Measurements from ENCODE around the gene MICA.
"Not testable (repeated sequence)": the region's sequence is repeated elsewhere in the genome, so short reads cannot be mapped to it uniquely, and the experiment has no call there.

The MICA gene

DNA sequence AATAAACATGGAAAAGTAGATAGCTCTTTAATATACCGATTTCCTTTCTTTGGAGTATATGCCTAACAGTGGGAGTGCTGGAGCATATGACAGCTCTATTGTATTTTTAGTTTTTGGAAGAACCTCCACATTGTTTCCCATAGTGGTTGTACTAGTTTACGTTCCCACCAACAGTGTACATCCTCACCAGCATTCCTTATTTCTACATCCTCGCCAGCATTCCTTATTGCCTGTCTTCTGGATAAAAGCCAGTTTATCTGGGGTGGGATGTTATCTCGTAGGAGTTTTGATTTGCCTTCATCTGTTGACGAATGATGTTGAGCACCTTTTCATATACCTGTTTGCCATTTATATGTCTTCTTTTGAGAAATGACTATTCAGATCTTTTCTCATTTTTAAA lies 2.6 kb downstream of the MICA start:
- Histone ChIP-seq H3K4me1 (ENCODE audit: control insufficient read depth in 2 of 2, insufficient read depth in 2 of 2, low read length in 2 of 2) (peaks cover 32 to 41% of the 10 kb centered on the region in 2 donors), H3K27me3 (ENCODE audit: control insufficient read depth in 2 of 2, insufficient read depth in 2 of 2, low read length in 2 of 2) (no peaks in the 10 kb centered on the region)

DNA sequence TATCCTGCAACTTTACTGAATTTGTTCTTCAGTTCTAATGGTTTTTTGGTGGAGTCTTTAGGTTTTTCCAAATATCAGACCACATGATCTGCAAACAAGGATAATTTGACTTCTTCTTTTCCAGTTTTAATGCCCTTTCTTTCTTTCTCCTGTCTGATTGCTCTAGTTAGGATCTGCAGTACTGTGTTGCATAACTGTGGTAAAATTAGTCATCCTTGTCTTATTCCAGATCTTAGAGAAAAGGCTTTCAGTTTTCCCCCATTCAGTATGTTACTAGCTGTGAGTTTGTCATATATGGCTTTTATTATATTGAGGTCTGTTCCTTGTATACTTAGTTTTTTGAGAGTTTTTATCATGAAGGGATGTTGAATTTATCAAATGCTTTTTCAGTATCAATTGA lies 4.3 kb downstream of the MICA start:
- peaks cover 23 to 25% of the 10 kb centered on the region in 2 donors for H3K36me3 ChIP-seq (ENCODE audit: control insufficient read depth in 2 of 2, insufficient read depth in 2 of 2, low read length in 2 of 2)
- no peak overlapping the region for H3K27ac ChIP-seq (ENCODE audit: low read depth in 2 of 2, low read length in 2 of 2)
- H3K9me3 ChIP-seq (ENCODE audit: control insufficient read depth in 2 of 2, low read length in 2 of 2) = no peaks in the 10 kb centered on the region
- no peaks in the 10 kb centered on the region for H3K27me3 ChIP-seq (ENCODE audit: control insufficient read depth in 2 of 2, insufficient read depth in 2 of 2, low read length in 2 of 2)
- H3K4me3 ChIP-seq (ENCODE audit: low read length in 2 of 2) = no peak overlapping the region
- no peak overlapping the region for H3K9ac ChIP-seq (ENCODE audit: low read depth in 1 of 2, low read length in 2 of 2)
- peaks cover 20 to 24% of the 10 kb centered on the region in 2 donors for H3K4me1 ChIP-seq (ENCODE audit: control insufficient read depth in 2 of 2, insufficient read depth in 2 of 2, low read length in 2 of 2)

More for the DNA sequence above, 2.6 kb downstream of the MICA start:
- Histone ChIP-seq H3K9ac (ENCODE audit: low read depth in 1 of 2, low read length in 2 of 2) (no peak overlapping the region), H3K9me3 (ENCODE audit: control insufficient read depth in 2 of 2, low read length in 2 of 2) (no peaks in the 10 kb centered on the region), H3K36me3 (ENCODE audit: control insufficient read depth in 2 of 2, insufficient read depth in 2 of 2, low read length in 2 of 2) (peaks cover 6 to 8% of the 10 kb centered on the region in 2 donors), H3K27ac (ENCODE audit: low read depth in 2 of 2, low read length in 2 of 2) (no peak overlapping the region), H3K4me3 (ENCODE audit: low read length in 2 of 2) (no peak overlapping the region)

DNA sequence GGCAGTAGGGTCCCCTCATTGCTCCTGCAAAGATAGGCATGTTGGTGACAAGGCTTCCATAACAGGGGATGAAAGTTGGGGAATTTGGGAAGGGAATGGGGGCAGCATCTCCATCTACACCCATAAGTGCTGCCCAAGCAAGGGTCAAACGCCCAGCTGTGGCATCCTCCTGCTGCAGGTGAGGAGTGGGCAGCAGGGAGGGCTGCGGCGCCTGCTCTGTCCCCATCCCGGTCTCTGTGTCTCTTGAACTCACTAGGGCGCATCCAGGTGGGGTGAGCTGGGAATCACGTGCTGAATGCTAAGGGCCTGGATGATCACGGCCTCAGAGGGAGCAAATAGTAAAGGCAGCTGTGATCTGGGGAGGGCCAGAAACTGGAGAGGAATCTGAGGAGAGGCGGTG lies 9.1 kb downstream of the MICA start:
- peaks cover 43 to 51% of the 10 kb centered on the region in 2 donors for H3K36me3 ChIP-seq (ENCODE audit: control insufficient read depth in 2 of 2, insufficient read depth in 2 of 2, low read length in 2 of 2)
- no peak overlapping the region for H3K4me3 ChIP-seq (ENCODE audit: low read length in 2 of 2)
- H3K27me3 ChIP-seq (ENCODE audit: control insufficient read depth in 2 of 2, insufficient read depth in 2 of 2, low read length in 2 of 2) = no peaks in the 10 kb centered on the region
- H3K9me3 ChIP-seq (ENCODE audit: control insufficient read depth in 2 of 2, low read length in 2 of 2) = no peaks in the 10 kb centered on the region
- H3K27ac ChIP-seq (ENCODE audit: low read depth in 2 of 2, low read length in 2 of 2) = no peak overlapping the region
- H3K9ac ChIP-seq (ENCODE audit: low read depth in 1 of 2, low read length in 2 of 2) = no peak overlapping the region
- peaks cover 0 to 2% of the 10 kb centered on the region in 2 donors for H3K4me1 ChIP-seq (ENCODE audit: control insufficient read depth in 2 of 2, insufficient read depth in 2 of 2, low read length in 2 of 2)

DNA sequence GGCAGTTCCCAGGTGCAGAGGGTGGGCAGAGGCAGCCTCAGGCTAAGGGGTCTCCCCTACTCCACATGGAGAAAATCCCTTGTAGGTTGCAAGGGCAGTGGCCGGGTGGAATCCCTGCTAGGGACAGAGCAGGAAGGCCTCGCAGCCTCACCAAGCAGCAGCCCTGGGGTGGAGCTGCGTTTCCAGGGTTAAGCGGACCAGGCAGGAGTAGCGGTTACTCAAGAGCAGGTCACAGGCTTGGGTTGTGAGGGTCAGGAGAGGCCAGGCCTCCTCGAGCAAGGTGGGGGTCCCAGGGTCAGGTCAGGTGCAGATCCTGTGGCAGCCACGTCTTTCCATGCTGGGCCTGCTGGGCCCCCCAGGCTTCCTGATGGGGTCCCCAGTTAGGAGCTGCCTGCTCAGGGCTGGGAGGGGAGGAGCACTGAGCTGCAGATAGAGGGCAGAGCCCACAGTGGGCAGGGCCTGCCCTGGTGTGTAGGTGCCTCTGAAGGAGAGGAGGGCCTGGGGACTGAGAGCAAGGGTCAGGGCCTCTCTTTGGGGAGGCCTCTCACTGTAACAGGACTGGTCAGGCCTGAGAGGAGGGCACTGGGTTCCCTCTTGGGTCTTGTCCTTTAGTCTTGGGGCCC lies 10.9 kb downstream of the MICA start:
- H3K4me3 ChIP-seq (ENCODE audit: low read length in 2 of 2); H3K27me3 ChIP-seq (ENCODE audit: control insufficient read depth in 2 of 2, insufficient read depth in 2 of 2, low read length in 2 of 2); H3K9me3 ChIP-seq (ENCODE audit: control insufficient read depth in 2 of 2, low read length in 2 of 2); H3K4me1 ChIP-seq (ENCODE audit: control insufficient read depth in 2 of 2, insufficient read depth in 2 of 2, low read length in 2 of 2); H3K9ac ChIP-seq (ENCODE audit: low read depth in 1 of 2, low read length in 2 of 2); H3K27ac ChIP-seq (ENCODE audit: low read depth in 2 of 2, low read length in 2 of 2): not testable (repeated sequence)
- H3K36me3 ChIP-seq (ENCODE audit: control insufficient read depth in 2 of 2, insufficient read depth in 2 of 2, low read length in 2 of 2) = peaks cover 43 to 51% of the 10 kb centered on the region in 2 donors

DNA sequence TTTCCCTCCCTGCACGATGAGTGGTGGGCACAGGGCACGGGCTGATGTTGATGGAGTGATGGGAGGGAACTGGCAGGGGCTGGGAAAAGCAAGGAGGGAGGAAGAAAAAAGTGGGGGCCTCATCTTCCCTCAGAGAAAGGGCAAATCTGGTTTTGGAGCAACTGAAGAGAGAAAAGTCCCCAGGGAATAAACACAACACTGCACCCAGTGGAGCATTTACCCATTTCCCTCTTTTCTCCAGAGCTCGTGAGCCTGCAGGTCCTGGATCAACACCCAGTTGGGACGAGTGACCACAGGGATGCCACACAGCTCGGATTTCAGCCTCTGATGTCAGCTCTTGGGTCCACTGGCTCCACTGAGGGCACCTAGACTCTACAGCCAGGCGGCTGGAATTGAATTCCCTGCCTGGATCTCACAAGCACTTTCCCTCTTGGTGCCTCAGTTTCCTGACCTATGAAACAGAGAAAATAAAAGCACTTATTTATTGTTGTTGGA lies 11.4 kb downstream of the MICA start:
- H3K36me3 ChIP-seq (ENCODE audit: control insufficient read depth in 2 of 2, insufficient read depth in 2 of 2, low read length in 2 of 2) = peaks cover 42 to 51% of the 10 kb centered on the region in 2 donors
- no peak overlapping the region for H3K4me3 ChIP-seq (ENCODE audit: low read length in 2 of 2)
- no peaks in the 10 kb centered on the region for H3K9me3 ChIP-seq (ENCODE audit: control insufficient read depth in 2 of 2, low read length in 2 of 2)
- no peak overlapping the region for H3K9ac ChIP-seq (ENCODE audit: low read depth in 1 of 2, low read length in 2 of 2)
- H3K27me3 ChIP-seq (ENCODE audit: control insufficient read depth in 2 of 2, insufficient read depth in 2 of 2, low read length in 2 of 2) = no peaks in the 10 kb centered on the region
- no peak overlapping the region for H3K27ac ChIP-seq (ENCODE audit: low read depth in 2 of 2, low read length in 2 of 2)
- no peaks in the 10 kb centered on the region for H3K4me1 ChIP-seq (ENCODE audit: control insufficient read depth in 2 of 2, insufficient read depth in 2 of 2, low read length in 2 of 2)

DNA sequence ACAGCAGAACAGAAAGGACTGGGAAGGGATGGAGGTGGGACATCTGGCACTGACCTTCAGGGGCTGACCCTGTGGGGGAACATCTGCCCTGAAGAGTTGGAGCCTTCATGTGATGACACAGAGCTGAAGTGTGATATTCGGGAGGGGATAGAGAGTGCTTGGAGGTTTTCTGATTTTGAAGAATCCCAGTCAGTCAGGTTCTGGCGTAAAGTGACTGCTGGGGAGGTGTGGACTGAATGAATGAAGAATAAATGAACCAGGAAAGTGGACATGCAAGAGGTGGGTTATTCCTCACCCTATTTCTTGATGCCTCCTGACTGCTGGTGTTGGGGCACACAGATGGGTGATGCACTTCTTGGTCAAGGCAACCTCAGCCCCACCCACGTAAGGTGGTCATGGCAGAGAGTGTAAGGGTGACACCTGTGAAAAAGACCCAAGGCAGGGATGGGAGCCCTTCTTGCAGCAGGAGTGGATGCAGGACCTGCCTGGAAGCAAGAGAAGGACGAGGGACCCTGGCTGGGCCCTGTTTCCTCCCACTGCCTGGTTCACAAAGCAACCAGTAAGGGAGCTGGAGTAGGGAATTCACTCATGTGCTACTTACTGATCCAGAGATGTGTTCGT lies 13.1 kb downstream of the MICA start:
- no peak overlapping the region for H3K27ac ChIP-seq (ENCODE audit: low read depth in 2 of 2, low read length in 2 of 2)

DNA sequence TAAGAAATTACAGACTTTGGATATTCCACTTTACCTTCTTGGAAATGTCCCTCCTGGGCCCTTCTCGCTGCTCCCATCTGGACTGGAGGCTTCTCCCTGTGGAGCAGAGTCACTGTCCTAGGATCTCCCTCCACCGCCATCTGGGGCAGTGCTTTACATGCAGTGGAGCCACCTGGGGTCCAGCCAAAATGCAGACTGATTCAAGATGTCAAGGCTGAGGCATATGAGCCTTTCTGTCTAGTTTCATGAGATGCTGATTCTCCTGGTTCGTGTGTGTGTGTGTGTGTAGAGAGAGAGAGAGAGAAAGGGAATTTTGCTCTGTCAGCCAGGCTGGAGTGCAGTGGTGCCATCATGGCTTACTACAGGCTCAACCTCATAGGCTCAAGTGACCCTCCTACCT lies 14.9 kb downstream of the MICA start:
- H3K36me3 ChIP-seq (ENCODE audit: control insufficient read depth in 2 of 2, insufficient read depth in 2 of 2, low read length in 2 of 2) = peaks cover 15 to 22% of the 10 kb centered on the region in 2 donors
- no peak overlapping the region for H3K27ac ChIP-seq (ENCODE audit: low read depth in 2 of 2, low read length in 2 of 2)
- no peak overlapping the region for H3K9ac ChIP-seq (ENCODE audit: low read depth in 1 of 2, low read length in 2 of 2)

More for the DNA sequence above, 13.1 kb downstream of the MICA start:
- H3K36me3 ChIP-seq (ENCODE audit: control insufficient read depth in 2 of 2, insufficient read depth in 2 of 2, low read length in 2 of 2) = peaks cover 32 to 39% of the 10 kb centered on the region in 2 donors
- no peaks in the 10 kb centered on the region for H3K4me1 ChIP-seq (ENCODE audit: control insufficient read depth in 2 of 2, insufficient read depth in 2 of 2, low read length in 2 of 2)
- H3K9ac ChIP-seq (ENCODE audit: low read depth in 1 of 2, low read length in 2 of 2) = no peak overlapping the region
- no peaks in the 10 kb centered on the region for H3K27me3 ChIP-seq (ENCODE audit: control insufficient read depth in 2 of 2, insufficient read depth in 2 of 2, low read length in 2 of 2)
- H3K4me3 ChIP-seq (ENCODE audit: low read length in 2 of 2) = no peak overlapping the region
- no peaks in the 10 kb centered on the region for H3K9me3 ChIP-seq (ENCODE audit: control insufficient read depth in 2 of 2, low read length in 2 of 2)

DNA sequence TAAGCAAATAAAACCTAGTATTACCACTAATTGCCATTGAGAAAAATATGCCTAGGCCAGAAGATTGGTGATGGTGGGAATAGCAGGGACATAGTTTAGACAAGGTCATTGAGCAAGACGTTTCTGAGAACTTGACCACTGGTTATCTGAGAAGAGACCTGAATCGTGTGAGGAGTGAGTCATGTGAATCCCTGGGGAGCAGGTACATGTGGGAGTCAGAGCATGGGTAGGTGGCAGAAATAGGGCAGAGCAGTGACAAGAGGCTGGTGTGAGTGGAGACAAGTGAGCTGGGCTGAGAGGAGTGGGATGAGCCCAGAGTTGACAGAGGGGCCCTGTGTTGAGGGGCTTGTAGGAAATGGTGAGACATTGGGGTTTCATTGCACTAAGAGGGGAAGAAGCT lies 16.4 kb downstream of the MICA start:
- Histone ChIP-seq H3K4me1 (ENCODE audit: control insufficient read depth in 2 of 2, insufficient read depth in 2 of 2, low read length in 2 of 2) (no peaks in the 10 kb centered on the region), H3K9me3 (ENCODE audit: control insufficient read depth in 2 of 2, low read length in 2 of 2) (no peaks in the 10 kb centered on the region), H3K9ac (ENCODE audit: low read depth in 1 of 2, low read length in 2 of 2) (no peak overlapping the region), H3K4me3 (ENCODE audit: low read length in 2 of 2) (no peak overlapping the region), H3K27me3 (ENCODE audit: control insufficient read depth in 2 of 2, insufficient read depth in 2 of 2, low read length in 2 of 2) (no peaks in the 10 kb centered on the region), H3K27ac (ENCODE audit: low read depth in 2 of 2, low read length in 2 of 2) (no peak overlapping the region), H3K36me3 (ENCODE audit: control insufficient read depth in 2 of 2, insufficient read depth in 2 of 2, low read length in 2 of 2) (peaks cover 6 to 11% of the 10 kb centered on the region in 2 donors)

More for the DNA sequence above, 14.9 kb downstream of the MICA start:
- no peaks in the 10 kb centered on the region for H3K4me1 ChIP-seq (ENCODE audit: control insufficient read depth in 2 of 2, insufficient read depth in 2 of 2, low read length in 2 of 2)
- H3K4me3 ChIP-seq (ENCODE audit: low read length in 2 of 2) = no peak overlapping the region
- H3K27me3 ChIP-seq (ENCODE audit: control insufficient read depth in 2 of 2, insufficient read depth in 2 of 2, low read length in 2 of 2) = no peaks in the 10 kb centered on the region
- no peaks in the 10 kb centered on the region for H3K9me3 ChIP-seq (ENCODE audit: control insufficient read depth in 2 of 2, low read length in 2 of 2)

DNA sequence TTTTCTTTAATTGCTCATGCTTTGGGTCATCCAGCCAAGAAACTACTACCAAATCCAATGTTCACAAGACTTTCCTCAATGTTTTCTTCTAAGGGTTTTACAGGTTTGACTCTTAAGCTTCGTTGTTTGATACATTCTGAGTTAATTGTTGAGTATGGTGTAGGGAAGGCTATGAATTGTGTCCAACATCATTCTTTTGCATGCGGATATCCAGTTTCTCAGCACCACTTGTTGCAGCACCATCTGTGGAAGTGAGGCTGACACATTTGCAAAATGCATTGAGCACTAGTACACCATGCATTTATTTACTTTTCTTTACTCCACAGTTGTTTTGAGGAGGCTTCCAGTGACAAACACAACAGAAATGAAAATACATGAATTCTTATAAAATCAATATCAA lies 17.2 kb downstream of the MICA start:
- H3K9me3 ChIP-seq (ENCODE audit: control insufficient read depth in 2 of 2, low read length in 2 of 2) = no peaks in the 10 kb centered on the region
- no peaks in the 10 kb centered on the region for H3K27me3 ChIP-seq (ENCODE audit: control insufficient read depth in 2 of 2, insufficient read depth in 2 of 2, low read length in 2 of 2)
- no peak overlapping the region for H3K9ac ChIP-seq (ENCODE audit: low read depth in 1 of 2, low read length in 2 of 2)
- H3K4me3 ChIP-seq (ENCODE audit: low read length in 2 of 2) = no peak overlapping the region
- no peaks in the 10 kb centered on the region for H3K4me1 ChIP-seq (ENCODE audit: control insufficient read depth in 2 of 2, insufficient read depth in 2 of 2, low read length in 2 of 2)
- H3K27ac ChIP-seq (ENCODE audit: low read depth in 2 of 2, low read length in 2 of 2) = no peak overlapping the region
- peaks cover 6 to 7% of the 10 kb centered on the region in 2 donors for H3K36me3 ChIP-seq (ENCODE audit: control insufficient read depth in 2 of 2, insufficient read depth in 2 of 2, low read length in 2 of 2)

DNA sequence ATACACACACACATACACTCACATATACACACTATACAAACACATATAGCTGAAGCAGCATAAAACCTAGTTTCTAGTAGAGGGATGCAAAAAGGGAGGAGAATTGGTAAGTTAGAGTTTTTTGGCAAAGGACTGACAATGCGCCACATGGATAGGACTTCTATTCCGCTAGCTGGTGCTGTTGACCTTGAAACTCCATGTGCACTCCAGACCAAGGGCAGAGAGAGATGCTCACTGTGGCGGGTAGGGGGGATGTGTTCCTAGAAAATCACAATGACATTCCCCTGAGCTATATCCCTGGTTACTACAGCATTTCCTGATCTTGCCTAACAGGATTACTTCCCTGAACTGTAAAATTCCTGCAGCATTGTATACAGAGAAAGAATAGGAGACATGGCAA lies 19.2 kb downstream of the MICA start:
- Histone ChIP-seq H3K36me3 (ENCODE audit: control insufficient read depth in 2 of 2, insufficient read depth in 2 of 2, low read length in 2 of 2) (no peaks in the 10 kb centered on the region), H3K27ac (ENCODE audit: low read depth in 2 of 2, low read length in 2 of 2) (no peak overlapping the region), H3K27me3 (ENCODE audit: control insufficient read depth in 2 of 2, insufficient read depth in 2 of 2, low read length in 2 of 2) (no peaks in the 10 kb centered on the region), H3K9ac (ENCODE audit: low read depth in 1 of 2, low read length in 2 of 2) (no peak overlapping the region), H3K4me3 (ENCODE audit: low read length in 2 of 2) (no peak overlapping the region), H3K4me1 (ENCODE audit: control insufficient read depth in 2 of 2, insufficient read depth in 2 of 2, low read length in 2 of 2) (no peaks in the 10 kb centered on the region), H3K9me3 (ENCODE audit: control insufficient read depth in 2 of 2, low read length in 2 of 2) (no peaks in the 10 kb centered on the region)
